NOMO-1 treated with DMSO at 0.1 percent for 48 hours (cell line): ENCODE results near the gene RNF220.
"Not testable (repeated sequence)": the region's sequence is repeated elsewhere in the genome, so short reads cannot be mapped to it uniquely, and the experiment has no call there.

Source experiments
- DNase-seq: peaks from one replicate; lab custom pipeline; 2025; ENCODE audit not compliant: unreplicated experiment; lab: John Stamatoyannopoulos, UW

The RNF220 gene

GRCh38 chr1:44695671-44696070 is 290.6 kb downstream of the RNF220 start:
- DNase-seq, result no peak

- no peak for DNase-seq
Observed at GRCh38 chr1:44696101-44696500, 291.0 kb downstream of the RNF220 start.

- peak; percentile 73 for DNase-seq
Observed at GRCh38 chr1:44696789-44697345, 291.8 kb downstream of the RNF220 start.

- peak; percentile 95 for DNase-seq
Observed at GRCh38 chr1:44698138-44698537, 293.1 kb downstream of the RNF220 start.

GRCh38 chr1:44699375-44699774 is 294.3 kb downstream of the RNF220 start:
- not testable (repeated sequence) for DNase-seq

- no peak for DNase-seq
Observed at GRCh38 chr1:44700573-44700972, 295.5 kb downstream of the RNF220 start.

- no peak for DNase-seq
Observed at GRCh38 chr1:44701141-44701573, 296.1 kb downstream of the RNF220 start.
